Mononuclear cell (primary cell): ENCODE data around the gene MTRFR. TPM values are rescaled to one million over a fixed set of nuclear protein-coding genes. Genes with fewer than 3 reads are reported as not detected.
"Not testable (repeated sequence)": the region's sequence is repeated elsewhere in the genome, so short reads cannot be mapped to it uniquely, and the experiment has no call there.

Experiments
- H3K27me3 ChIP-seq: 2 replicates; pipeline ENCODE4 v1.6.0; 2011; ENCODE audit warnings: low read length, control low read depth; ENCODE audit not compliant: insufficient read depth
- H3K4me1 ChIP-seq: 2 replicates; pipeline ENCODE4 v1.5.1; 2011; ENCODE audit warnings: mild to moderate bottlenecking, low read length, control low read depth; ENCODE audit not compliant: insufficient read depth
- H3K4me3 ChIP-seq: 2 replicates; pipeline ENCODE4 v1.5.1; 2011; ENCODE audit warnings: mild to moderate bottlenecking, low read length, moderate library complexity
- H3K9me3 ChIP-seq: 2 replicates; pipeline ENCODE4 v1.5.1; 2011; ENCODE audit warnings: low read depth, mild to moderate bottlenecking, control low read depth, low read length
- total RNA-seq: library from RNA; depleted of rRNA; stranded (reverse); fragments of >200 nt; gene quantifications from one replicate; pipeline ENCODE4 v1.2.3, GENCODE V29; 2012

MTRFR gene
- total RNA-seq, 1 donor: 27.6 TPM

- no peaks in the 10 kb centered on the region for H3K9me3 ChIP-seq
- peaks cover 69% of the 10 kb centered on the region for H3K4me1 ChIP-seq
- no peaks in the 10 kb centered on the region for H3K27me3 ChIP-seq
- H3K4me3 ChIP-seq: no peak overlapping the region
These were observed 5.7 kb downstream of the MTRFR start for GRCh38 chr12:123238961-123239360.

DNA sequence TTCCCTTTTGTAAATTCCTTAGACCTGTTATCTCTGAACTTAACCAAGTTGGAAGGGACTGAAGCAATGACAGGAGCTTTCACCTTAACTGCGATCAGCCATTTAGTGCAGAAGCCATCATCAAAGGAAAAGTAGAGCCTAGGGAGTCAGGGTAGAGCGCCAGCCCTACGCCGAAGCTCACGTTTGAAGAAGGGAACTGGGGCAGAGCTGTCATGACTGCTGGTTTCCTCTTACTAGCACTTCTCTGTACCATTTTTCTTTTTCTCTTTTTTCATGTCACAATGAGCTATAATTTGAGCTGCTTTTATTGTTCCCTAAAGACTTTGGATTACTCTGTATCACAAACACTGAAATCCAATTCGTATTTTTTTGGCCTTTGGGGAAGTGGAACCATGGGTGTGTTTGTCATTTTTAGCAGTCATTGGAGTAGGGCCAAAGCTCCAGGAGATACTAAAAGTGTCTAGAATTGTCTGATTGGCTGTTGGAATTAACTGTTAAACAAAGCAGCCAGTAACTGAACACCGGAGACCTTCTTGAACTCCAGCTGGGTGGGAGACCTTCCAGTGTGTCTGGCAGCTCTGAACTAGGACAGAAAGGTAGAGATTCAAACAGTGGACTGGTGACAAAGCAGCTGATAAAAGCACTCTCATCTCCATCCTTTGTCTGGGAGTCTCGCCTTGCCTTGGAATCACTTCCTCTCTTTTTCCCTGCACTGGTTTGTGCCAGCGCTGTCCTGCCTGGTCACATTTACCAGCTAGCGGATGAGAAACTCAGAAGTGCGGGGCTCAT is 9.1 kb downstream of the MTRFR start:
- peaks cover 42% of the 10 kb centered on the region for H3K4me1 ChIP-seq

DNA sequence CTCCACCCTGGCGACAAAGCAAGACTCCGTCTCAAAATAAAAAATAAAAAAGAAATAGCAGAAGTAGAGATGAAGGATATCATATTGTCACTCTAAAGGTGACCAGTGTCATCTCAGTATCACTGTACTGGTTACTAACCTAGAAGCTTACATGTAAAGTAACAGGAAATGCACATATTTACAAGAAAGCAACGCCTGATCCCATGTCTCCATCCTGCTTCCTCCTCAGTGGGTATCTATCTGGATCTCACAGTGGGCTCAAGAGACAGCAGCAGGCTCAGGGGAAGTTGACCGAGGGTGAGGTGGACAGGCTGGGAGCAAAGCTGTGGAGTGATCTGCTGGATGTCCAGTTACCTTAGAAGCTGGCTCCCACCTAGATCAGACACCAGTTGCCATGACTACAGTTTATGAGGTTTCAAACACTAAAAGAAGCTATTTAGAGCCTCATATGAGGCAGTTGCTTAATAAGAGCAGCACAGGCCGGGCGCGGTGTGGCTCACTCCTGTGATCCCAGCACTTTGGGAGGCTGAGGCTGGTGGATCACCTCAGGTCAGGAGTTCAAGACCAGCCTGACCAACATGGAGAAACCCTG is 10.5 kb downstream of the MTRFR start:
- no peaks in the 10 kb centered on the region for H3K27me3 ChIP-seq
- peaks cover 28% of the 10 kb centered on the region for H3K4me1 ChIP-seq
- H3K4me3 ChIP-seq: no peak overlapping the region
- no peaks in the 10 kb centered on the region for H3K9me3 ChIP-seq

More for the DNA sequence above, 9.1 kb downstream of the MTRFR start:
- H3K9me3 ChIP-seq: no peaks in the 10 kb centered on the region
- no peaks in the 10 kb centered on the region for H3K27me3 ChIP-seq
- H3K4me3 ChIP-seq: no peak overlapping the region

GRCh38 chr12:123245678-123246077 is 12.4 kb downstream of the MTRFR start:
- Histone ChIP-seq H3K4me3 (no peak overlapping the region), H3K27me3 (no peaks in the 10 kb centered on the region), H3K4me1 (peaks cover 32% of the 10 kb centered on the region), H3K9me3 (no peaks in the 10 kb centered on the region)

DNA sequence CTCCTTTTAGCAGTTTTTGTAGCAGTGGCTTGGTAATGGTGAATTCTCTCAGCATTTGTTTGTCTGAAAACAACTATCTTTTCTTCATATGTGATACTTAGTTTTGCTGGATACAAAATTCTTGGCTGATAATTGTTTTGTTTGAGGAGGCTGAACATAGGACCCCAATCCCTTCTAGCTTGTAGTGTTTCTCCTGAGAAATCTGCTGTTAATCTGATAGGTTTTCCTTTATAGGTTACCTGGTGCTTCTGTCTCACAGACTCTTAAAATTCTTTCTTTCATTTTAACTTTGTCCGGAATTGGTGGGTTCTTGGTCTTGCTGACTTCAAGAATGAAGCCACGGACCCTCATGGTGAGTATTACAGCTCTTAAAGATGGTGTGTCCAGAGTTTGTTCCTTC is 14.9 kb downstream of the MTRFR start:
- not testable (repeated sequence) for H3K9me3 ChIP-seq, H3K27me3 ChIP-seq, H3K4me3 ChIP-seq
- peaks cover 15% of the 10 kb centered on the region for H3K4me1 ChIP-seq

- not testable (repeated sequence) for H3K9me3 ChIP-seq, H3K27me3 ChIP-seq, H3K4me3 ChIP-seq
- peaks cover 15% of the 10 kb centered on the region for H3K4me1 ChIP-seq
These were observed 15.9 kb downstream of the MTRFR start for GRCh38 chr12:123248996-123249741.

- Histone ChIP-seq H3K4me1 (peaks cover 15% of the 10 kb centered on the region), H3K4me3 (no peak overlapping the region), H3K9me3 (no peaks in the 10 kb centered on the region), H3K27me3 (no peaks in the 10 kb centered on the region)
These were observed 17.5 kb downstream of the MTRFR start for GRCh38 chr12:123250471-123251383.

GRCh38 chr12:123251403-123252076 is 18.3 kb downstream of the MTRFR start:
- Histone ChIP-seq H3K27me3 (no peaks in the 10 kb centered on the region), H3K9me3 (no peaks in the 10 kb centered on the region), H3K4me1 (peaks cover 9% of the 10 kb centered on the region), H3K4me3 (no peak overlapping the region)

- H3K4me3 ChIP-seq, H3K9me3 ChIP-seq, H3K4me1 ChIP-seq, H3K27me3 ChIP-seq: not testable (repeated sequence)
These were observed 19.1 kb downstream of the MTRFR start for GRCh38 chr12:123252365-123252764.

- no peaks in the 10 kb centered on the region for H3K27me3 ChIP-seq
- H3K4me3 ChIP-seq: no peak overlapping the region
- no peaks in the 10 kb centered on the region for H3K9me3 ChIP-seq
- H3K4me1 ChIP-seq: peaks cover 9% of the 10 kb centered on the region
These were observed 20.6 kb downstream of the MTRFR start for GRCh38 chr12:123253641-123254459.

GRCh38 chr12:123254853-123255446 is 21.7 kb downstream of the MTRFR start:
- Histone ChIP-seq H3K4me1 (peaks cover 9% of the 10 kb centered on the region), H3K27me3 (no peaks in the 10 kb centered on the region), H3K4me3 (no peak overlapping the region), H3K9me3 (no peaks in the 10 kb centered on the region)

- Histone ChIP-seq H3K27me3 (no peaks in the 10 kb centered on the region), H3K4me1 (no peaks in the 10 kb centered on the region), H3K9me3 (no peaks in the 10 kb centered on the region), H3K4me3 (no peak overlapping the region)
These were observed 25.4 kb downstream of the MTRFR start for GRCh38 chr12:123258593-123258992.

DNA sequence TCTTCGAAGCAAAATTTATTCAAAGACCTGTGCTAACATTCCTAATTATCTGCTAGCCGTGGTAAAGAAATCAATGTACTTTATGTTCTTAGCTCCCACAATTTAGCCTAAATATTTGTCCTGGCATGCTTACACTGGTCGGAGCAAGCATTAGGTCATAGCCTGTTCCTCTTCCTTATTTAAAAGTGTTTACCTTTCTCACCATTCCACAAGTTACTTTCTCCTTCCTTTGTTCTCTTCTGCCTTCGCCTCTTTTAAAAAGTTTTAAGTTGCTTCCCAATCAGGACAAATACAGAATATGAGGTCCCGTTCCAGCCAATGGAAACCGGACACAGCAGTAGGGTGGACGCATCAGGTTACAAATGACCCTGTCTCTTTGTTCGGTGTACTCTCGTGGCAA is 26.8 kb downstream of the MTRFR start:
- no peaks in the 10 kb centered on the region for H3K9me3 ChIP-seq
- H3K4me3 ChIP-seq: no peak overlapping the region
- H3K27me3 ChIP-seq: no peaks in the 10 kb centered on the region
- no peaks in the 10 kb centered on the region for H3K4me1 ChIP-seq
